Chondrocyte (in vitro differentiated cells): Measurements from ENCODE around the gene FAR1. TPM values are rescaled to one million over a fixed set of nuclear protein-coding genes. Genes with fewer than 3 reads are reported as not detected.
A peak's percentile ranks its signal among the peaks of the same experiment; 100 is the strongest.

ENCODE experiments used
- DNase-seq: peaks from one replicate; pipeline ENCODE4 v3.0.0; 2021; ENCODE audit warnings: mixed read lengths, low spot score
- H3K27ac Mint-ChIP-seq: one replicate; pipeline ENCODE4 v1.8.0; 2021; ENCODE audit warnings: mild to moderate bottlenecking, moderate library complexity, mixed read lengths; ENCODE audit not compliant: unreplicated experiment
- H3K27me3 Mint-ChIP-seq: 2 replicates; pipeline ENCODE4 v1.8.0; 2021; ENCODE audit warnings: low read depth, mixed read lengths
- H3K36me3 Mint-ChIP-seq: 2 replicates; pipeline ENCODE4 v1.8.0; 2021; ENCODE audit warnings: low read depth, mixed read lengths
- H3K4me1 Mint-ChIP-seq: 2 replicates; pipeline ENCODE4 v1.8.0; 2021; ENCODE audit warnings: low read depth, mild to moderate bottlenecking, mixed read lengths
- H3K4me3 Mint-ChIP-seq: one replicate; pipeline ENCODE4 v1.8.0; 2021; ENCODE audit warnings: mild to moderate bottlenecking, moderate library complexity, mixed read lengths; ENCODE audit not compliant: unreplicated experiment
- H3K9me3 Mint-ChIP-seq: 2 replicates; pipeline ENCODE4 v1.8.0; 2021; ENCODE audit warnings: low read depth, mixed read lengths
- total RNA-seq: library from RNA; stranded (reverse); gene quantifications from 3 replicates; pipeline ENCODE4 v1.2.1, GENCODE V29; 2021
- TF ChIP-seq, protein P1 (sequence below): fragments of 200-600 bp; sonication (generic); IDR thresholded peaks from 2 replicates; pipeline ENCODE4 v1.5.0; 2021; ENCODE audit warnings: antibody characterized with exemption, mild to moderate bottlenecking, moderate library complexity

Gene FAR1
- total RNA-seq, 1 donor from 2014 or later, result 74.6 TPM

DNA sequence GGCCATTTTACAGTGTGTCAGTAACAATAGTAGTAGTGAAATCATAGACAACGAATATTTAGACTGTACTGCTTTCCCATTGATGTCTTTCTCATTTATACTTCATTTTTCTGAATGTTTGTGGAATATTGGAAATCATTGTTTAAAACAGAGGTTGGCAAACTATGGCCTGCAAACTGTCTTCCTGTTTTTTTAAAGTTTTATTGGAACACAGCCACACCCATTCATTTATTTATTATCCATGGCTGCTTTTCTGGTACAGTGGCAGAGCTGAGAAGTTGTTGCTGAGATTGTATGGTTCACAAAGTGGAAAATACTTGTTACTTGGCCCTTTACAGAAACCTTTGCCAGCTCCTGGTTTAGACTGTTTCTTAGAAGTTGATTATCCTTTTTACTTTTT, 13.7 kb downstream of the FAR1 start:
- no peak for DNase-seq
- H3K4me1 Mint-ChIP-seq, result peaks cover 54% of the 10 kb centered on the region
- peaks cover 2% of the 10 kb centered on the region for H3K9me3 Mint-ChIP-seq
- no peak overlapping the region for H3K27ac Mint-ChIP-seq
- H3K36me3 Mint-ChIP-seq, result no peaks in the 10 kb centered on the region
- TF ChIP-seq, protein P1, sequence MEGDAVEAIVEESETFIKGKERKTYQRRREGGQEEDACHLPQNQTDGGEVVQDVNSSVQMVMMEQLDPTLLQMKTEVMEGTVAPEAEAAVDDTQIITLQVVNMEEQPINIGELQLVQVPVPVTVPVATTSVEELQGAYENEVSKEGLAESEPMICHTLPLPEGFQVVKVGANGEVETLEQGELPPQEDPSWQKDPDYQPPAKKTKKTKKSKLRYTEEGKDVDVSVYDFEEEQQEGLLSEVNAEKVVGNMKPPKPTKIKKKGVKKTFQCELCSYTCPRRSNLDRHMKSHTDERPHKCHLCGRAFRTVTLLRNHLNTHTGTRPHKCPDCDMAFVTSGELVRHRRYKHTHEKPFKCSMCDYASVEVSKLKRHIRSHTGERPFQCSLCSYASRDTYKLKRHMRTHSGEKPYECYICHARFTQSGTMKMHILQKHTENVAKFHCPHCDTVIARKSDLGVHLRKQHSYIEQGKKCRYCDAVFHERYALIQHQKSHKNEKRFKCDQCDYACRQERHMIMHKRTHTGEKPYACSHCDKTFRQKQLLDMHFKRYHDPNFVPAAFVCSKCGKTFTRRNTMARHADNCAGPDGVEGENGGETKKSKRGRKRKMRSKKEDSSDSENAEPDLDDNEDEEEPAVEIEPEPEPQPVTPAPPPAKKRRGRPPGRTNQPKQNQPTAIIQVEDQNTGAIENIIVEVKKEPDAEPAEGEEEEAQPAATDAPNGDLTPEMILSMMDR, result no peak
- H3K4me3 Mint-ChIP-seq, result no peak overlapping the region
- no peaks in the 10 kb centered on the region for H3K27me3 Mint-ChIP-seq

DNA sequence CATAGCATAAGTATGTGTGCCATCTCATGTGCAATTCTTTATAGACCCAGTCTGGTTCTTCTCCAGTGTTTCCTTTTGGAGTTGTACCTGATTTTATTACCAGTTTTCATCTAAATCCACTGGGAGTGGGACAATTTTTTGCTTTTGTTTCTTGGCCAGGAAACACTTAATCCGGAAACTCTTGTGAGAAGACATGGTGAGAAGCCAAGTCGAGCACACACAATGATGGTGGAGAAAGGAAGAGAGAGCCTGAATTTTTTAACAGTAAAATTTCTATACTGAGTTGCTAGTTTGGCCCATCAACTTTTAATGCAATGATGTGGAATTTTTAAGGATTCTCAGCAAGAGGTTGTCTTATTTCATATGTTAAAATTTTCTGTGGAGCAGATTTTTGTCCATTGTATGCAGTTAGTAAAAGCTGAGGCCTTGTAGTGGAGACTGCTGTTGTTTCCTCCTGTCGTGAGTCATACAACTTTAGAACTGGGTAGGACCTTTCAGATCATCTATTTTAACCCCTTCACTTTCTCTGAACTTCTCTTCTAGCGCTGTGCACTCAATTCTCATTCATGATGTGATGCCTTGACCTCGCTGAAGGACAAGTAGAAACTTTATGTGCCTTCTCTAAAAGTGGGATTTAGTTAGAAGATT, 17.1 kb downstream of the FAR1 start:
- Mint-ChIP-seq H3K27me3 (no peaks in the 10 kb centered on the region), H3K27ac (no peak overlapping the region), H3K4me3 (no peak overlapping the region), H3K9me3 (peaks cover 6% of the 10 kb centered on the region), H3K4me1 (peaks cover 44% of the 10 kb centered on the region), H3K36me3 (no peaks in the 10 kb centered on the region)
- TF ChIP-seq, protein P1, result no peak
- DNase-seq, result no peak

DNA sequence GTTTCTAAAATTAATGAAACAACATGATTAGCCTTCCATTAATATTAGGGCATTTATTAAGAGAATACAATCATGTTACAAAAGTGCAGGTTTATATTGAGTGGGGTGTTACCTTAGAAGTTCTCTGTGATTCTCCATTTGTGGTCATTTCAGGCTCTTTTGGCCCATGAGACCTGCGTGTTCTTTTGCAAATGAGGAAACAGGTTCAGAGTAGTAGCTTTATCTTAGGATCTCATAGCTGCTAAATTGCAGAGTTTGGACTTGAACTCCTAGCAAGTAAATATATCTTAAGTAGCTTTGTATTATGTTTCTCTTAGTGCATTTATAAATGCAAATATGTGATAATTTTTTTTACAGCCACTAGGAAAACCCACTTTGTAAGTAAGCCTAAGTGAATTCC, 18.3 kb downstream of the FAR1 start:
- Mint-ChIP-seq H3K27me3 (no peaks in the 10 kb centered on the region), H3K27ac (no peak overlapping the region), H3K4me3 (no peak overlapping the region), H3K36me3 (no peaks in the 10 kb centered on the region), H3K4me1 (peaks cover 40% of the 10 kb centered on the region), H3K9me3 (peaks cover 6% of the 10 kb centered on the region)
- TF ChIP-seq, protein P1, result no peak
- DNase-seq, result no peak

DNA sequence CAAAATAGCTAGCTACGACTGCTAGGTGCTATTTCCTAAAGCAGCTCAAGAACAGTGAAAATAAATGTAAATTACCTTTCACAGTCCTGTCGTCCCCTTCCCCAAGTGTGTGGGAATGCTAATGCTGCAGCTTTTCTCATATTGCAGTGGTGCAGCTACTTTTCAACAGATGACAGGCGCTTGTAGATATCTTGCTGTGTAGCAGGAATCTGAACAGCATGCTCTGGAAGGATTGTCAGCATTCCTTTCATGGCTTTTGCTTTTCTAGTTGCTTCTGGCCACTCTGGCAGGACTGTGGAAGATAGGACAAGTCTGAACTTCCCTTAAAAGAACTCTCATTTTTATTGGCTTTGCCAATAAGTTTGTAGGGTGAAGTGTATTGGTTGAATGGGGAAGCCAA, 18.8 kb downstream of the FAR1 start:
- Mint-ChIP-seq H3K36me3 (no peaks in the 10 kb centered on the region), H3K9me3 (peaks cover 6% of the 10 kb centered on the region), H3K4me3 (no peak overlapping the region), H3K4me1 (peaks cover 37% of the 10 kb centered on the region), H3K27ac (peak overlapping the region; percentile 29), H3K27me3 (no peaks in the 10 kb centered on the region)
- DNase-seq, result no peak
- TF ChIP-seq, protein P1, result no peak

DNA sequence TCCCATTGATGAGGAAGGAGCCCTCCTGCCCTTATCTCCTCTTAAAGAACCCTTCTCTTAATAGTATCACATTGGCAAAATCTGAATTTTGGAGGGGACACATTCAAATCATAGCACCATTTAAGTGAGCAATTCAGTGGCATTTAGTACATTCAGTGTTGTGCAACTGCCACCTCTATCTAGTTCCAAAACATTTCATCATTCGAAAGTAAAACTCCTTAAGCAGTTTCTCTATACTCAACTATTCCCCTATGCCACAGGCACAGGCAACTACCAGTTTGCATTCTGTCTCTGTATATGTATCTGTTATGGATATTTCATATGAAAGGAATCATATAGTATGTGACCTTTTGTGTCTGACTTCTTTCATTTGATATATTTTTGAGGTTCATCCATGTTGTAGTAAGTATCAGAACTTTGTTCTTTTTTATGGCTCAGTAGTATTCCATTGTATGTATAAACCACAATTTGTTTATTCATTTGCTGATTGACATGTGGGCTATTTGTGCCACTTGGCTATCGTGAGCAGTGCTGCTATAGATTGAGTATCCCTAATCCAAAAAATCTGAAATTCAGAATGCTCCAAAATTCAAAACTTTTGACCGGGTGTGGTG, 22.9 kb downstream of the FAR1 start:
- Mint-ChIP-seq H3K9me3 (peaks cover 6% of the 10 kb centered on the region), H3K36me3 (peaks cover 5% of the 10 kb centered on the region)

More for the DNA sequence above, 22.9 kb downstream of the FAR1 start:
- no peak overlapping the region for H3K4me3 Mint-ChIP-seq
- peaks cover 21% of the 10 kb centered on the region for H3K4me1 Mint-ChIP-seq
- TF ChIP-seq, protein P1, result no peak
- H3K27me3 Mint-ChIP-seq, result no peaks in the 10 kb centered on the region
- H3K27ac Mint-ChIP-seq, result no peak overlapping the region
- no peak for DNase-seq
